ENCODE results near the gene SHROOM2.
"Not testable (repeated sequence)": the region's sequence is repeated elsewhere in the genome, so short reads cannot be mapped to it uniquely, and the experiment has no call there.

Gene SHROOM2

GRCh38 chrX:9785254-9785943, 830 bp upstream of the SHROOM2 start:
- DNase-seq (ENCODE audit: low read depth in 2 of 3, low spot score in 1 of 3) = no peak

- DNase-seq (ENCODE audit: low read depth in 2 of 3, low spot score in 1 of 3) = no peak
These were observed 788 bp downstream of the SHROOM2 start for GRCh38 chrX:9786798-9787635.

- no peak for DNase-seq (ENCODE audit: low read depth in 2 of 3, low spot score in 1 of 3)
These were observed 2.7 kb downstream of the SHROOM2 start for GRCh38 chrX:9788911-9789310.

- DNase-seq (ENCODE audit: low read depth in 2 of 3, low spot score in 1 of 3) = no peak
These were observed 3.3 kb downstream of the SHROOM2 start for GRCh38 chrX:9789555-9789954.

GRCh38 chrX:9790866-9791265, 4.6 kb downstream of the SHROOM2 start:
- no peak for DNase-seq (ENCODE audit: low read depth in 2 of 3, low spot score in 1 of 3)

GRCh38 chrX:9794495-9794894, 8.3 kb downstream of the SHROOM2 start:
- no peak for DNase-seq (ENCODE audit: low read depth in 2 of 3, low spot score in 1 of 3)

GRCh38 chrX:9797384-9798360, 11.4 kb downstream of the SHROOM2 start:
- DNase-seq (ENCODE audit: low read depth in 2 of 3, low spot score in 1 of 3) = no peak

GRCh38 chrX:9802737-9803136, 16.5 kb downstream of the SHROOM2 start:
- no peak for DNase-seq (ENCODE audit: low read depth in 2 of 3, low spot score in 1 of 3)

GRCh38 chrX:9804444-9804843, 18.2 kb downstream of the SHROOM2 start:
- DNase-seq (ENCODE audit: low read depth in 2 of 3, low spot score in 1 of 3) = no peak

GRCh38 chrX:9805956-9806355, 19.7 kb downstream of the SHROOM2 start:
- no peak for DNase-seq (ENCODE audit: low read depth in 2 of 3, low spot score in 1 of 3)

GRCh38 chrX:9807355-9808182, 21.3 kb downstream of the SHROOM2 start:
- no peak for DNase-seq (ENCODE audit: low read depth in 2 of 3, low spot score in 1 of 3)

GRCh38 chrX:9809876-9810275, 23.6 kb downstream of the SHROOM2 start:
- DNase-seq (ENCODE audit: low read depth in 2 of 3, low spot score in 1 of 3) = not testable (repeated sequence)

GRCh38 chrX:9811086-9811485, 24.9 kb downstream of the SHROOM2 start:
- DNase-seq (ENCODE audit: low read depth in 2 of 3, low spot score in 1 of 3) = not testable (repeated sequence)

GRCh38 chrX:9816084-9816700, 30.0 kb downstream of the SHROOM2 start:
- DNase-seq (ENCODE audit: low read depth in 2 of 3, low spot score in 1 of 3) = no peak

GRCh38 chrX:9821572-9821971, 35.3 kb downstream of the SHROOM2 start:
- DNase-seq (ENCODE audit: low read depth in 2 of 3, low spot score in 1 of 3) = no peak

GRCh38 chrX:9824554-9824953, 38.3 kb downstream of the SHROOM2 start:
- DNase-seq (ENCODE audit: low read depth in 2 of 3, low spot score in 1 of 3) = no peak

GRCh38 chrX:9825129-9825790, 39.0 kb downstream of the SHROOM2 start:
- no peak for DNase-seq (ENCODE audit: low read depth in 2 of 3, low spot score in 1 of 3)

GRCh38 chrX:9825966-9826365, 39.7 kb downstream of the SHROOM2 start:
- no peak for DNase-seq (ENCODE audit: low read depth in 2 of 3, low spot score in 1 of 3)
